Heart left ventricle (tissue), 13 donors: ENCODE measurements around the gene TCEANC2.

Experiments used
- CTCF ChIP-seq, 12 donors: fragments of 200-600 bp; sonication (generic) in 4 of 12; IDR thresholded peaks; one replicate each; pipeline versions ENCODE4 v1.5.0 to v1.8.0; 2018 to 2022; ENCODE audit warnings: antibody characterized with exemption in 12 of 12, mild to moderate bottlenecking in 5 of 12
- POLR2A ChIP-seq, 2 donors: fragments of 450-650 bp; IDR thresholded peaks; one replicate each; pipeline ENCODE4 v1.6.1; 2017; ENCODE audit warnings: antibody characterized with exemption in 2 of 2, mild to moderate bottlenecking in 2 of 2, moderate library complexity in 2 of 2
- donor health status: ischemic (EF 13 %, LVEDD 7.1; RV severe dilation, severe dysfunction).
- donor health status: DM: no; HTN: yes; CAD: no.
- donor health status: DM: no; HTN: no; CAD: no.
- donor health status: ischemic (EF 25% LVEDD 6.9; RV normal size, moderate dysfunction).
- donor health status: ischemic (EF 25% LVEDD 5.7; RV mildly dilated, moderate dysfunction).
- donor health status: ischemic (EF 35%, LVEDD 5.7; RV mildly dilated, moderate dysfunction).
- donor health status: nonischemic (EF 11% LVEDD 7.7; RV severe dilation, severe dysfunction).
- donor health status: DM: yes; HTN: yes; CAD: no.
- donor health status: PGD.
- donor health status: ischemic (EF 29% LVEDD 5.4; RV normal size, mild dysfunction).
- donor health status: nonischemic (EF 23%, LVEDD 6.1; RV moderate dilation, normal function).

- TF ChIP-seq CTCF (IDR thresholded peaks at IDR 0.05) (no peak), POLR2A (IDR thresholded peaks at IDR 0.05) (no peak)
These were observed 58.6 kb downstream of the TCEANC2 start for GRCh38 chr1:54112027-54112426.
